GM11168 (cell line): Measurements from ENCODE around the gene PFKL.

Experiments used
- in situ Hi-C: fragments of 300-500 bp; cut with MboI; formaldehyde crosslinking; loops from one replicate; pipeline ENCODE4 v1.12.0; 2022; ENCODE audit warnings: low sequenced_read_pairs; ENCODE audit not compliant: unreplicated experiment

The PFKL gene

DNA sequence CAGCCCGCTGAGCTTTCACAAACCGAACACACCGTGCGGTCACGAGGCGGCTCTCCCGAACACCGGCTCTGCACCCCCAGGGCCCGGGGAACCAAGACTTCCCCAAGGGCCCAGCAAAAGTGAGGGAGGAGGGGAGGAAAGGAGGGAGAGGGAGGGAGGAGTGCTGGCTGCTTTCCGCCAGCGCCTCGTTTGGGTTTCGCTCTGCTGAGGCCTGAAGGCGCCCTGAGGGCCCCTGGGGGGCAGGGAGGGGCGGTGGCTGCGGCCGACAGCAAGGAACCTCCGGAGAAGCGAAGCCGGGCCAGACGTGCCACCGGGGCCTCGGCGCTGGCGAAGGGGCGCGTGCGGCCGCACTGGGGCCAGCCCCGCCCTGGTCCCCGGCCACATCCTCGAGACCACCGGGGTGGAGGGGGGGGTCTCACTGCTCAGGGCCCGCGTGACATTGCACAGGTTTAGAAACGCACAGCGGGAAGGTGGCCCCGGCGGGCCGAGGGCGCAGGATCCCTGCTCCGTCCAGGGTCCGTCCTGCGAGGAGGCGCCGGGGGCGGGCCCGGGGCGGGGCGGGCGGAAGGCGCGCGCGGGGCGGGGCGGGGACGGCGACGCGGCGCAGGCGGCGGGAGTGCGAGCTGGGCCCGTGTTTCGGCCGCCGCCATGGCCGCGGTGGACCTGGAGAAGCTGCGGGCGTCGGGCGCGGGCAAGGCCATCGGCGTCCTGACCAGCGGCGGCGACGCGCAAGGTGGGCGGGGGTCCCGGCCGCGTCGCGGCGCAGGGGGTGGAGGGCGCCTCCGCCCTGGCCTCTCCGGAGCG, at the start of gene PFKL:
Gene PFKL (plus strand): TSS at position 596 of the 804 bp plus-strand sequence. CDS start 53 bp downstream, at position 649.
- in situ Hi-C loops, result loop anchor here (25.0 kb wide), 1 partner anchor 162 kb away; the partner anchor contains the start of gene GATD3

GRCh38 chr21:44253832-44254710, 45.8 kb upstream of the PFKL start:
- in situ Hi-C loops, result no loop called here

DNA sequence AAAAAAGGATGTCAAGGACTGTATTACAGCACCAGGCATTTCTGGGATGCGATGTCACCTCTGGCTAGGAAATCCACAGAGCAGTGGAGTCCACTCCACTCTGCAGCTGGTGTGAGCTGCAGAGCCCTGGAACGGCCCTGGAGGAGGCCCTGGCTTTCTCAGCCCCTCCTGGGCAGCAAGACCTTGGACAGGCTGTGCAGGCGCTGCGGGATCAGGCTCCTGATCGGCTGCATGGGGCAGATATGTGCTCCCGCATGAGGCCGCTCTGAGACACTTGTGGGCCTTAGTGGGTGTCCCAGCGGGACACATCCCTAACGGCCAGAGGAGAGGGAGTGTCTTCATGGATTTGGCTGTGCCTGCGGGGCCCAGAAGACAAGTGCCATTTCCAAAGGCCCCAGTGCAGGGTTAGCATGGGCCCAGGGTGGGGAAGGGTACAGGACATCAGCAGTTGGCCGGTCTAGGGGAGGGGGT, 44.3 kb upstream of the PFKL start:
- in situ Hi-C loops, result no loop called here

DNA sequence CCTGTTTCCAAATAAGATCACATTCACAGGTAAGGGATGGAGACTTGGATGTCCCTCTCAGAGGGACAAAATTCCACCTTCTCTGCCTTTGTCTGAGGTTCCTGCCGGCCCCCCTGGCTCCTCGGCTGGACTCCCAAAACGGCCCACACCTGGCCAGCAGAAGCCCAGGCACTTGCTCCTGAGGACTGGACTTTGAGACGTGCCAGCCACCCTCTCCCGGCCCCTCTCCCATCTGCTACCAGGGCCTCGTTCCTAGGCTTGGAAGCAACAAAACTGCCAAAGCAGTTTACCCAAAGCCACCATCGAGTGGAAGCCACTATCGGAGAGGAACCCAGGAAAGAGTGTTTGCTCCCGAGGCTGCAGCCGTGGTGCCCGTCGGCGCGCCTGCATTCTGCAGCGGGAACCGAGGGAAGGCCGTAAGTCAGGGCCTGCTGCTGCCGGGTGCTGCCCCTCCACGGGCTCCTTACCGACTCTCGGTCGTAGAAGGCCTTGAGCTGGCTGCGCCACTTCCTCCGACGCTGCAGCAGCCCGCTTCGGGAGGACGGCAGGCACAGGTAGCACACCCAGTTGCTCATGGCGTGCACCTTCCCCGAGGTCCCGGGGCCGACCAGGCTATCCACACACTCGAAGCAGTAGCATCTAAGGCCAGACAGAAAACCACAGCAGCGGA, 41.7 kb upstream of the PFKL start:
- in situ Hi-C loops, result no loop called here

DNA sequence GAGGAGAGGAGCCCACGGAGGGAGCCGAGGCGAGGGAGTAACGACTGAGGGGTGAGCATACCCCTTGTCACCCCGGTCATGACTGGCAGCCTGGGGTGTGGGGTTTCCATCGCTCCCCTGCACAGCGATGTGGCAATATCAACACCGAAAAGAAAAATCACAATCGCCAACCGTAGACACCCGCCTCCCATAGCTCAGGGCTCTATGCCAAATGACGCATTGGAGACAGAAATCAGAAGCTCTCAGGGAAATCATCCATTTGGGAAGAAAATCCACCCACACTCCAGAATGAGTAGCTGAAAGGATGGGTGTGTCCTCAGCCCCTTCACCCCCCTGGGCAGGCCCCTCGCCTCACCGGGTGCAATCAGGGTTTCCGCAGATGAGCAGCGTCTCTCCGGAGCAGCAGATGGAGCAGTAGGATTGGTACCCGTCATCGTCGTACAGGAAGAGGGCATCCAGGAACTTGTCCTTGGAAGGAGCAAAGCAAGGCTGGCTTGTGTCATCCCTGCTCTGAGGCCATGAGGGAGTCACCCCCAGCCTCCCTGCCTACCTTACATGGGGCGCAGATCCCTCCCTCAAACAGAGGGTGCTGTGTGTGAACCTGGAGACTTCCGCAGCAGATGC, 40.7 kb upstream of the PFKL start:
- in situ Hi-C loops, result no loop called here

- in situ Hi-C loops, result no loop called here
Observed at GRCh38 chr21:44260066-44260465, 39.8 kb upstream of the PFKL start.

GRCh38 chr21:44260791-44261631, 38.8 kb upstream of the PFKL start:
- in situ Hi-C loops, result no loop called here

DNA sequence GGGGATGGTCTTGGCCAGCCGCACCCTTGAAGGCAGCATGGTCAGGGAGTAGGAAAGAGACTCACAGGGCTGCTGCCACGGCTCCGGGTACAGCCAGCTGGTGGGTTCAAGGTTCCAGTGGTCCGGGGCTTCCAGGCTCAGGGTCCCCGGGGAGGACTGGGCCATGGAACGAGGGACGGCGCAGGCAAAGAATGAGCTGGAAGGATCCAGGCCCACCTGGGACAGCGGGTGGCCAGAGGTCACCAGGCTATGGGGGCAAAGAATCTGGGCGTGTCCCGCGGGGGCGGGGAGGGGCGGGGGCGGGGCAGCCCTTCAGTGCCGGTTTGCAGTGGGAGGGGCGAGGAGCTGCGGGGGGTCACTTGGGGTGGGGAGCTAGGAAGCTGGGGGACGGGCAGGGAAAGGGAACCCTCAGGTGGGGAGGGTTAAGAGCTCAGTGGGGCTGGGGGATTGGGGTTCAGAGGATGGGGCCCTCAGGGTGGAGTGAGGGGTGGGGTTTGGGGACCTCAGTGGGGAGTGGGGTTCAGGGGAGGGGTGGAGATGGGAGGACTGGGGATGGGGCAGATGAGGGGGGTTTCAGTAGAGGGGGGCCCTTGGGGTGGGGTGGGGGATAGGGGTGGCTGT, 38.1 kb upstream of the PFKL start, which contains the start of gene DNMT3L:
Gene DNMT3L (minus strand): TSS at position 223 of the 621 bp plus-strand sequence. CDS start 638 bp downstream, outside the sequence.
- in situ Hi-C loops, result no loop called here

GRCh38 chr21:44262338-44263056, 37.4 kb upstream of the PFKL start:
- in situ Hi-C loops, result no loop called here

GRCh38 chr21:44263221-44263760, 36.6 kb upstream of the PFKL start:
- in situ Hi-C loops, result no loop called here

- in situ Hi-C loops, result no loop called here
Observed at GRCh38 chr21:44263768-44264167, 36.1 kb upstream of the PFKL start.

DNA sequence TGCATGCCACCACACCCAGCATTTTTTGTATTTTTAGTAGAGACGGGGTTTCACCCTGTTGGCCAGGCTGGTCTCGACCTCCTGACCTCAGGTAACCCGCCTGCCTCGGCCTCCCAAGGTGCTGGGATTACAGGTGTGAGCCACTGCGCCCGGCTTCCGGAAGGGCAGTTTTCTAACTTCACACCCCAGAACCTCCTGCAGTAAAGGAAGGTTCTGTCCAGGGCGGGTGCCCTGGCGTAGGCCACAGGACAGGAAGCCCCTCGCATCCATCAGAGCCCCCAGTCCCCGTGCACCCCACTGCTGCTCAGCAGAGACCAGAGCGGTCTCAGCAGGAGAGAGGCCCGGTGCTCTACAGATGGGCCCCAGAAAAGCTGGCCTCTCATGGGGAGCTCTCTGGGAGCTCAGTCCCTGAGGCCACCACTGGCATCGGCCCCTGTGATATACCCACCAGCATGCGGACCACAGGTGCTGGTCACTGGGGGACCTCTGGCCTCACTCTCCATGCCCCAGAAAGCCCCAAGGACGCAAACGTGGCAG, 34.1 kb upstream of the PFKL start:
- in situ Hi-C loops, result no loop called here

GRCh38 chr21:44267655-44268142, 32.2 kb upstream of the PFKL start:
- in situ Hi-C loops, result no loop called here

DNA sequence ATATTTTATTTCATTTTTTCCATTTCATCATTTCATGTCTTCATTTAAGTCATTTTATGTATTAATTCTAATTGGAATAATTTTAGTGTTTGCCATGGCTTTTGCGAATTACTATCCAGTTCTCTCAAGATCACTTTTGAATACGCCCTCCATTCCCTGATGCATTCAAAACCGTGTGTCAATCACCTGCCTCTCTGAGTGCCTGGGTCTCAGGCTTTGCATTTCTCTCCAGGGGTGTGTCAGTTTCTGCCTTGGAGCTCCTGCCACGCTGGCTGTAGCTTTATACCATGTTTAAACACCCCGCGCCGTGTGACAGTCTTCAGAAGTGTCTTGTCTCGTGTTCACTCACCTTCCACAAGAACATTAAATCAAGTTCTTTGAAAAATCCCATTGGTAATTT, 30.8 kb upstream of the PFKL start:
- in situ Hi-C loops, result no loop called here

DNA sequence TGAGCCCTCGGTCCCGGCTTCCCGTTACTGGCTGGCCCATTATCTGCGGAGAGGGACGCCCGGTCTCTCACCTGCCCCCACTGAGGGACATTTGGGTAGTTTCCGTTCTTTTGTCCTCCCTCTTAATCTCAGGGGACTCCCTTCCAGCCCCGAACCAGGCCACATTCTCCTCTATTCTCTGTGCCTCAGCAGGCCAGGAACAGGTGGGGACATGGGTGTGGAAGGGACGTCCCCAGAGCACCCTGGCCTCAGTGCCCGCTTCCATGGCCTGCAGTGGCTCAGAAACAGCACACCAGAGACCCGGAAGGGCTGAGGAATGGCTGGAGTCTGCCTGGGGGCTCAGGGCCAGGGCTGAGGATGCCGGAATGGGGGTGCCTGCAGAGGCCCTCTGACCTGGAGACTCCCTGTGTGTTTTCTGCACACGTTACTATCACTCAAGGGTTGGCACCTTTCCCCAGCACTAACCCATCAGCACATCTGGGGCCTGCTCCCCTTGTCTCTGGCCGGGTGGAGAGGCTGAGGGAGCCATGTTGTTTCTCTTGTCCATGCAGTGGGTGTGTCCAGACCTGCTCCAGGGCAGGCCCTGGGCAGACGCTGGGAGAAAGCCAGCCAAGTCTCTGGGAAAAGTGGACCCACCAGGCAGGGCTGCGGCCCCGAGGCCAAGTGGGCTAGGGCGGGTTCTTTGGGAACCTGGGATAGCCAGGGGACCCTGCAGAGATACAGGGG, 28.1 kb upstream of the PFKL start:
- in situ Hi-C loops, result no loop called here

- in situ Hi-C loops, result no loop called here
Observed at GRCh38 chr21:44272284-44272858, 27.5 kb upstream of the PFKL start.
